Coronary artery (tissue), 2 donors: ENCODE measurements around the gene BCL11A.
A peak's percentile ranks its signal among the peaks of the same experiment; 100 is the strongest.

ENCODE experiments used
- DNase-seq: peaks from one replicate; pipeline ENCODE4 v3.0.0-alpha.2; 2017; ENCODE audit warnings: low spot score
- H3K27ac ChIP-seq, 2 donors: fragments of 200-600 bp; sonication (generic); one replicate each; pipeline ENCODE4 v1.5.1; 2016 to 2019
- H3K4me3 ChIP-seq: fragments of 200-600 bp; sonication (generic); 2 replicates; pipeline ENCODE4 v1.5.1; 2016; ENCODE audit warnings: mild to moderate bottlenecking, moderate library complexity
- CTCF ChIP-seq: fragments of 200-600 bp; sonication (generic); IDR thresholded peaks from one replicate; pipeline ENCODE4 v1.5.1; 2019; ENCODE audit warnings: antibody characterized with exemption

BCL11A gene

DNA sequence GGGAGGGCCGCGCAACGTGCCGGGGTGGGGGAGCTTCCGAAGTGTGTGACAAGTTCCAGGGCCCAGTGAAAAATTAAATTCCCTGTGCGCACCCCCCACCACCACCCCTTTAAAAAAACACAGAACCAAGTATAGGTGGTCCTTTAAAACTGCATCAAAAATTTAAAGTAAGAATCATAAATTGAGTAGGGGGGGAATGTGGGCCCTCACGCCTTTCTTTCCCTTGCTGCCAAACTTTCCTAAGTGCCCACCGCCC is 2.5 kb downstream of the BCL11A start:
- DNase-seq: no peak
- no peak overlapping the region for H3K27ac ChIP-seq
- peak overlapping the region; percentile 77 for H3K4me3 ChIP-seq
- TF ChIP-seq CTCF: no peak

DNA sequence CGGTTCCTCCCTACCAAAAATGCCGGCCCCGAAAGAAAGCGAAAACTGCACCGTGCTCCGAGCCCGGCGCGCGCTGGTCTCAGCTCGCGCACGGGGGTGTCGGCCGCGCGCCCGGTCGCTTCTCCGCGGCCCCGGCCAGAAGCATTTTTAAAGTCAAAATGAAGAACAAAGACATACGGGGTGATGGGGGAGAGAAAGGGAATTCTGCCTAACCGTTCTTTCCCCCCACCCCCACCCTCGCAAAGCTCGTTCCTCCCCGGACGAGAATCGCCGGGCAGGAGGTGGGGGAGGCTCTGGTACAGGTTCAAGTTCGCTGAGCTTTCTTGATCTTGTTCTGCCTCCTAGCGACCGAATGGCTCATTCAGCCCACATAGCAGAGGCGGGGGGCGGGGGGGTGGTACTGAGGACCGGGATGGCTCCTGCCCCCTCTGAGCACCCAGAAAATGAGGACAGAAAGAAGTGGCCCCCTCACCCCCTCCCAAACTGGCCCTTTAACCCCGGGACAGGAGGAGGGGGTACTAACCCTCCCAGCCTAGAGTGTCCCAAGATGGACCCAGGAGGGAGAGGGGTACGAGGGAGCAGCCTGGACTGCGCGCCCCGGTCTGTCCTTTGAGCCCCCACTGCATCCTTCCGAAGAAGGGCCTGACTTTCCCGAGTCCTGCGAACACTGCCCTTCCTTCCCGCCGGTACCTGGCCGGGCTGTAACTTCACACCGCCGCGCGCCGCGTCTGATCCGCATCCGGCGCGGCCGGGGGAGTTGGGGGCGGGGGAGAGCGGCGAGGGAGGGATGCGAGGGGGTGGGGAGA is 3.1 kb downstream of the BCL11A start:
- TF ChIP-seq CTCF: peak; percentile 8
- Histone ChIP-seq H3K27ac (no peak overlapping the region), H3K4me3 (peak overlapping the region; percentile 77)
- no peak for DNase-seq

- no peak overlapping the region for H3K27ac ChIP-seq
- DNase-seq: no peak
These were observed 3.6 kb downstream of the BCL11A start for GRCh38 chr2:60549928-60550177.

DNA sequence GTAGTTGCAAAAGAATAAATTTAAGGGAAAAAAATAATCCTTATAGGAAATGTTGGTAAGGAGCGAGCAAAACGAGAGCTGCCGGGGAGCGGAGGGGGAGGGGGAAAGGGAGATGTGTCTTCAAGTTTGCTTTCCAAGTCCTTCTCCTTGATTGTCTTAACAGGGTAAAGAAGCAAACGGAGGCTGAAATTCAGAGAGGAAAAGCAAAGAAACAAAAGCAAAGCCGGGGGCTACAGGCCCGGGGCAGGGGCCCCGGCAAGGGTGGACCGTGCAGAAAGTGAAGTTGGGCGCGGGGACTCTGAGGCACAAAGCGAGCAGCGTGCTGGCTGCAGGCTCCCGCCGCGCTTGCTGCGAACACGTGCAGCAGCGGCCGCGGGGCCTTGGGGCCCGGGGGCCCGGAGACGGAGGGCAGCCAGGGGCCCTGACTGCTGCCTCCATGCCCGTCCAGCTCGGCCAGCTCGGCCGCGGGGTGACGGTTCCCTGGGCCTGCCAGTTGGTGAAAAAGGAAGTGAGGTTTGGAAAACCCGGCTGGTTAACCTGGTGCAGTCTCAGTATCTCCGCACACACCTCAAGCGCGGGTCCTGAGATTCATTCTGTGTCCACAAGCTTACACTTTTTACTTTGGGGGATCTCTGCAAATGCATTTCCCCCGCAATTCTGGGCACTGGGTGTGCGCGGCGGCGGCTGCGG is 4.1 kb downstream of the BCL11A start:
- no peak for DNase-seq
- no peak for TF ChIP-seq CTCF
- Histone ChIP-seq H3K27ac (no peak overlapping the region), H3K4me3 (peak overlapping the region; percentile 77)

More at GRCh38 chr2:60549928-60550177, 3.6 kb downstream of the BCL11A start:
- H3K4me3 ChIP-seq: peak overlapping the region; percentile 77
- no peak for TF ChIP-seq CTCF

DNA sequence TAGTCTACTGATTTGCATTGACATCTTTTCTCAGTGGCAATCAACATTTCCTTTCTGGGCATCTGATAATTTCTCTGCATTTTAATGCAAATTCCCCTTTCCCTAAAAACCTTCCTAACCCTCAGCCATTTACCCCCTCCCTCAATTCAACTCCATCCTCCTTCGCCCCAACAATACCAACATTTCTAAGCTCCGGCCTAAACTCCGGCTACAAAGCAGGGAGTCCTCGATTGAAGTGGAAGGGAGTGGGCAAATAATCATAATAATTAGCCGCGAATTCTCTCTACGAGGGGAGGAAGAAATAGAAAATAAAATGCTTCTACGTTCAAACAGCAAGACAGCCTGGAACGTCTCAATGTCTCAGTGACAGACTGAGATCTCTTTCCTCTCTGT is 4.6 kb downstream of the BCL11A start:
- Histone ChIP-seq H3K4me3 (peak overlapping the region; percentile 77), H3K27ac (no peak overlapping the region)
- no peak for DNase-seq
- TF ChIP-seq CTCF: no peak

DNA sequence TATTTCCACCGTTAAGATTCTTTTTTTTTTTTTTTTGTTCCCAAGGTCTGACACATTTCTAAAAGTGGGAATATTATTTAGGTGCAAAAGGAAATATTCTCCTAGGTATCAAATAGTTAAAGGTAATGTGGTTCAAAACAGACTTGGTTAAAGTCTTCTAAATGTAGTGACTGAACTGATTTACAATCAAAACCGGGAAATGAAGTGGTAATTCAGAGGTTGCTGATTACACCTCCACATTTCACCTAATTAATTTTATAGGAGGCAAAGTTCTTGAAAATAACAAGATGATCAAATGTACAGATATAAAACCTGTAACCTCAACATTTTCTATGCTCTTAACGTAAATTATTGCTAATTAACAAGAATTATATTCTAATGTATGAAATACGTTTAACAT is 5.1 kb downstream of the BCL11A start:
- no peak for DNase-seq
- no peak overlapping the region for H3K4me3 ChIP-seq
- H3K27ac ChIP-seq: no peak overlapping the region
- no peak for TF ChIP-seq CTCF

GRCh38 chr2:60547841-60548240 is 5.6 kb downstream of the BCL11A start:
- no peak overlapping the region for H3K4me3 ChIP-seq
- no peak for DNase-seq
- TF ChIP-seq CTCF: no peak
- no peak overlapping the region for H3K27ac ChIP-seq
